CD4-positive, alpha-beta memory T cell (primary cell): ENCODE results near the gene SLC25A42. TPM values are rescaled to one million over a fixed set of nuclear protein-coding genes. Genes with fewer than 3 reads are reported as not detected.

Experiments
- CTCF ChIA-PET: fragments of 350-600 bp; sonication (Branson Sonifier 250); formaldehyde crosslinking; loops from one replicate; lab custom pipeline; 2021; ENCODE audit warnings: inconsistent platforms; ENCODE audit not compliant: partially characterized antibody; lab: Charles Lee
- POLR2A ChIA-PET: fragments of 350-600 bp; sonication (Branson Sonifier 250); formaldehyde crosslinking; loops from one replicate; lab custom pipeline; 2021; ENCODE audit not compliant: partially characterized antibody; lab: Charles Lee
- DNase-seq, 5 donors: peaks; one replicate each; pipeline versions ENCODE4 v3.0.0 to v3.0.0-alpha.2; 2020 to 2022; ENCODE audit warnings: mixed read lengths in 1 of 5
- H3K27ac ChIP-seq: one replicate; pipeline ENCODE4 v1.7.0; 2013; ENCODE audit warnings: low read depth, low read length
- H3K27me3 ChIP-seq: 2 replicates; pipeline ENCODE4 v1.7.0; 2013; ENCODE audit warnings: mild to moderate bottlenecking, low read length, moderate library complexity; ENCODE audit not compliant: insufficient read depth
- H3K36me3 ChIP-seq: 2 replicates; pipeline ENCODE4 v1.7.0; 2013; ENCODE audit warnings: mild to moderate bottlenecking, low read length, moderate library complexity; ENCODE audit not compliant: insufficient read depth
- H3K4me1 ChIP-seq: 2 replicates; pipeline ENCODE4 v1.7.0; 2013; ENCODE audit warnings: mild to moderate bottlenecking, low read length, moderate library complexity; ENCODE audit not compliant: insufficient read depth
- H3K4me3 ChIP-seq, 2 donors: one replicate each; pipeline ENCODE4 v1.7.0; 2013; ENCODE audit warnings: low read length in 2 of 2, mild to moderate bottlenecking in 1 of 2
- H3K9me3 ChIP-seq, 2 donors: one replicate each; pipeline ENCODE4 v1.7.0; 2013; ENCODE audit warnings: low read length in 2 of 2, control low read depth in 1 of 2; ENCODE audit not compliant: control insufficient read depth in 1 of 2
- H3K27ac Mint-ChIP-seq, 7 donors: one replicate each; pipeline ENCODE4 v1.8.0; 2020 to 2021; ENCODE audit warnings: mixed read lengths in 7 of 7, mild to moderate bottlenecking in 6 of 7, inconsistent platforms in 3 of 7, moderate library complexity in 3 of 7
- H3K27me3 Mint-ChIP-seq, 2 donors: one replicate each; pipeline ENCODE4 v1.8.0; 2020 to 2021; ENCODE audit warnings: mixed read lengths in 2 of 2
- H3K36me3 Mint-ChIP-seq, 2 donors: one replicate each; pipeline ENCODE4 v1.8.0; 2020 to 2021; ENCODE audit warnings: mixed read lengths in 2 of 2, inconsistent platforms in 1 of 2, mild to moderate bottlenecking in 1 of 2
- H3K4me1 Mint-ChIP-seq, 4 donors: one replicate each; pipeline ENCODE4 v1.8.0; 2020 to 2021; ENCODE audit warnings: mixed read lengths in 4 of 4, mild to moderate bottlenecking in 1 of 4
- H3K4me3 Mint-ChIP-seq, 8 donors: one replicate each; pipeline ENCODE4 v1.8.0; 2020 to 2021; ENCODE audit warnings: mixed read lengths in 8 of 8, mild to moderate bottlenecking in 7 of 8, moderate library complexity in 6 of 8, inconsistent platforms in 3 of 8
- H3K9me3 Mint-ChIP-seq, 8 donors: one replicate each; pipeline ENCODE4 v1.8.0; 2020 to 2021; ENCODE audit warnings: mixed read lengths in 8 of 8, mild to moderate bottlenecking in 5 of 8, inconsistent platforms in 3 of 8, moderate library complexity in 1 of 8
- intact Hi-C: fragments of 100-400 bp; cut with micrococcal nuclease; formaldehyde crosslinking; loops from one replicate; pipeline ENCODE4 v1.15.1; 2023
- polyA plus RNA-seq, 2 donors: library from polyadenylated mRNA; unstranded; fragments of 300-500 nt; fragmentation: Illumina TruSeq; gene quantifications; one replicate each; pipeline ENCODE4 v1.2.3, GENCODE V29; 2021
- total RNA-seq, 2 experiments: library from RNA; stranded (reverse); gene quantifications; one replicate each; pipeline ENCODE4 v1.2.3, GENCODE V29; 2021

Gene SLC25A42
- total and polyA plus RNA-seq, 4 experiments from 2014 or later, result 11.3 to 31.6 (median 21.0) TPM

DNA sequence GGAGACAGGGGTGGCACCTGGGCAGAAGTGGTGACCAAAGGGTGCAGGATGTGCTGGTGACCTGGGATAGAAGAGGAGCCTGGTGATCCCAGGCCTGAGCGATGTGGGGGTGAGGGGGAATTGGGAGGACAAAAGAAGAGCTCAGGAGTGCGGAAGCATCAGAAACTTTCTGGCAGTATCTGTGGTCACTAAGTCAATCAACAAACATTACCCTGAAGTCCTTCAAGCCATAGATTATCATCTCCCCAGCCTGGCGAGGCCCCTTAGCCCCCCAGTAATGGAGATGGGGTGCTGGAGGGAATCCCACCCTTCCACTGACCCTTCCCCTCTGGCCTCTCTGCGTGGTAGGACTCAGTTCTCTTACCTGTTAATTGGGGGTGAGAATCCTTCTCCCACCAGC is 95.7 kb downstream of the SLC25A42 start:
- peaks cover 0 to 2% (median under 1%) of the 10 kb centered on the region in 4 donors for H3K4me1 Mint-ChIP-seq
- intact Hi-C loops, result no loop called here

DNA sequence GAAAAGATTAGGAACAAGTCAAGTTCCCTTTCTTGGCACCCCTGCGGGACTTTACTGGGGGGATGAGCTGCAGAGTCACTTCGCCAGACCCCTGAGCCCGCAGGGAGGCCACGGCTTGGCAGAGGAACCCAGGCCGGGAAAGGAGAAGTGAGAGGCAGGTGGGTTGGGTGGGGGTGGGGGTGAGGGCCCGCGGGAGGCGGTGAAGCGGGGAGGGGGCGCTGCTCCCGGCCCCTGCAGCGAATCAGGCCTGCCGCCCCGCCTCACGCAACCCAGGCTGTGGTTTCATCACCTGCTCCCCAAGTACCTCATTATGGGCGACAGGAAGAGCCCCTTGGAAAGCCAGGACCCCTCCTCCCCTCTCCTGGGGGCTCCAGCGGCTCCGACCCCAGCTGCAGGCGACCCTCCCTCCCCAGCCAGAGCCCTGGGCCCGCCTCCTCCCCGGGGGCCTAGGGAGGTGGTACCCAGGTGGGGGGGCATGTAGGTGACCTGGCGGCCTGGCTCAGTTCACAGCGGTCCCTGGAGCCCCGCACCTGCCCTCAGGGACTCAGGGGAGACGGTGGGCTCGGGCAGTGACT is 96.8 kb downstream of the SLC25A42 start:
- Mint-ChIP-seq H3K9me3 (no peaks in the 10 kb centered on the region), H3K4me3 (no peak overlapping the region), H3K27me3 (no peaks in the 10 kb centered on the region), H3K36me3 (peaks cover 11 to 14% of the 10 kb centered on the region in 2 donors), H3K4me1 (peaks cover 0 to 2% (median under 1%) of the 10 kb centered on the region in 4 donors), H3K27ac (no peak overlapping the region)
- no peaks in the 10 kb centered on the region for H3K9me3 ChIP-seq
- CTCF ChIA-PET, result interaction anchor here (2.2 kb wide), 1 partner anchor 14 kb away, joined by 8 read pairs; no protein-coding TSS in a partner anchor
- no peaks in the 10 kb centered on the region for H3K27me3 ChIP-seq
- H3K27ac ChIP-seq, result no peak overlapping the region
- DNase-seq, result no peak
- POLR2A ChIA-PET, result no interaction called here
- no peaks in the 10 kb centered on the region for H3K36me3 ChIP-seq
- intact Hi-C loops, result no loop called here
- H3K4me1 ChIP-seq, result no peaks in the 10 kb centered on the region
- H3K4me3 ChIP-seq, result no peak overlapping the region

More for the DNA sequence above, 95.7 kb downstream of the SLC25A42 start:
- Mint-ChIP-seq H3K9me3 (no peaks in the 10 kb centered on the region), H3K27ac (no peak overlapping the region), H3K27me3 (no peaks in the 10 kb centered on the region), H3K4me3 (no peak overlapping the region), H3K36me3 (peaks cover 11 to 22% of the 10 kb centered on the region in 2 donors)
- POLR2A ChIA-PET, result no interaction called here
- Histone ChIP-seq H3K4me3 (no peak overlapping the region), H3K36me3 (no peaks in the 10 kb centered on the region), H3K27ac (no peak overlapping the region), H3K4me1 (no peaks in the 10 kb centered on the region), H3K9me3 (no peaks in the 10 kb centered on the region), H3K27me3 (no peaks in the 10 kb centered on the region)
- CTCF ChIA-PET, result no interaction called here
- no peak for DNase-seq

DNA sequence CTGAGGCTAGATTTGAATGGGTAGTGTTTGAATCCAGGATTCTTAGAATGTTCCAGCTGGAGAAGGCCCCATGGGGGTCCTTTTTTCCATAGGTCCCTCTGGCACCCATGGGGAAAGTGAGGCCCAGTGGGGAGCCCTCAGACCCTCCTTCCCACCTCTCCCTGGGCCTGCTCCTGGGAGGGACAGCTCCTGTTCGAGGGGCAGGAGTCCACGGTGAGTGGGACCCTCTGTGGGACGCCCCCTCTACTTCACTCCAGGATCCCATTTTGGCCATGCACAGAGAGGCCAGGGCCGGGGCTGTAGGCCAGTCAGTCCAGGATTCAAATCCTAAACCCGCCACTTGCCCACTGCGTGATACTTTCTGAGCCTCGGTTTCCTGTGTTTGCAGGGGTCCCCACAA is 98.7 kb downstream of the SLC25A42 start:
- ChIA-PET POLR2A (no interaction called here), CTCF (interaction anchor here (1.2 to 2.2 kb wide), 2 partner anchors 12 to 108 kb away, joined by 3 to 8 read pairs; no protein-coding TSS in a partner anchor)
- no peaks in the 10 kb centered on the region for H3K36me3 ChIP-seq
- no peak overlapping the region for H3K27ac Mint-ChIP-seq
- peaks cover 0 to 2% (median under 1%) of the 10 kb centered on the region in 4 donors for H3K4me1 Mint-ChIP-seq
- no peaks in the 10 kb centered on the region for H3K27me3 Mint-ChIP-seq
- no peak overlapping the region for H3K27ac ChIP-seq
- peaks cover 0 to 4% of the 10 kb centered on the region in 2 donors for H3K36me3 Mint-ChIP-seq
- no peak overlapping the region for H3K4me3 Mint-ChIP-seq
- H3K9me3 Mint-ChIP-seq, result no peaks in the 10 kb centered on the region
- no peaks in the 10 kb centered on the region for H3K27me3 ChIP-seq
- intact Hi-C loops, result no loop called here
- no peaks in the 10 kb centered on the region for H3K4me1 ChIP-seq
- no peak for DNase-seq
- no peak overlapping the region for H3K4me3 ChIP-seq
- H3K9me3 ChIP-seq, result no peaks in the 10 kb centered on the region

Other genes with a start within 250 kb of the SLC25A42 start
- gene UPF1, start 232.0 kb upstream of the SLC25A42 start, total RNA-seq, result 100 to 1,000 TPM; 127 to 130 TPM
- 10 to 100 TPM in 1 of 2 donors, 1 to 10 TPM in 1; 2.6 to 21.9 TPM for gene UPF1, start 232.0 kb upstream of the SLC25A42 start, polyA plus RNA-seq
- gene CERS1, start 167.8 kb upstream of the SLC25A42 start, total RNA-seq, result not detected
- not detected for gene CERS1, start 167.8 kb upstream of the SLC25A42 start, polyA plus RNA-seq
- 100 to 1,000 TPM; 165 to 170 TPM for gene COPE, start 144.6 kb upstream of the SLC25A42 start, total RNA-seq
- 100 to 1,000 TPM; 273 to 276 TPM for gene COPE, start 144.6 kb upstream of the SLC25A42 start, polyA plus RNA-seq
- 10 to 100 TPM; 40.9 to 43.6 TPM for gene DDX49, start 144.3 kb upstream of the SLC25A42 start, total RNA-seq
- gene DDX49, start 144.3 kb upstream of the SLC25A42 start, polyA plus RNA-seq, result 10 to 100 TPM; 20.7 to 32.1 TPM
- gene HOMER3, start 122.8 kb upstream of the SLC25A42 start, total RNA-seq, result 1 to 10 TPM; 2.1 to 2.4 TPM
- gene HOMER3, start 122.8 kb upstream of the SLC25A42 start, polyA plus RNA-seq, result 1 to 10 TPM; 2.6 to 2.7 TPM
- 100 to 1,000 TPM; 111 to 113 TPM for gene SUGP2, start 30.5 kb upstream of the SLC25A42 start, total RNA-seq
- 1 to 10 TPM; 3.9 to 8.2 TPM for gene SUGP2, start 30.5 kb upstream of the SLC25A42 start, polyA plus RNA-seq
- 10 to 100 TPM; 11.8 to 12.8 TPM for gene ARMC6, start 30.4 kb upstream of the SLC25A42 start, total RNA-seq
- 10 to 100 TPM; 23.6 to 25.8 TPM for gene ARMC6, start 30.4 kb upstream of the SLC25A42 start, polyA plus RNA-seq
- 10 to 100 TPM; 22.5 to 25.1 TPM for gene TMEM161A, start 74.5 kb downstream of the SLC25A42 start, total RNA-seq
- 10 to 100 TPM; 17.0 to 31.2 TPM for gene TMEM161A, start 74.5 kb downstream of the SLC25A42 start, polyA plus RNA-seq
- gene MEF2B, start 106.3 kb downstream of the SLC25A42 start, total RNA-seq, result 1 to 10 TPM; 3.1 to 5.2 TPM
- under 1 TPM in 1 of 2 donors, not detected in 1; 0.71 TPM for gene MEF2B, start 106.3 kb downstream of the SLC25A42 start, polyA plus RNA-seq
- 10 to 100 TPM; 36.0 to 41.2 TPM for gene BORCS8, start 128.2 kb downstream of the SLC25A42 start, total RNA-seq
- 10 to 100 TPM; 24.4 to 29.2 TPM for gene BORCS8, start 128.2 kb downstream of the SLC25A42 start, polyA plus RNA-seq
- 10 to 100 TPM; 69.5 to 77.2 TPM for gene RFXANK, start 128.3 kb downstream of the SLC25A42 start, total RNA-seq
- gene RFXANK, start 128.3 kb downstream of the SLC25A42 start, polyA plus RNA-seq, result 10 to 100 TPM; 67.6 to 81.4 TPM
- 10 to 100 TPM; 25.1 to 28.6 TPM for gene NR2C2AP, start 139.4 kb downstream of the SLC25A42 start, total RNA-seq
- 10 to 100 TPM; 32.0 to 33.2 TPM for gene NR2C2AP, start 139.4 kb downstream of the SLC25A42 start, polyA plus RNA-seq
- not detected for gene NCAN, start 148.0 kb downstream of the SLC25A42 start, total RNA-seq
- gene NCAN, start 148.0 kb downstream of the SLC25A42 start, polyA plus RNA-seq, result not detected
- not detected for gene TM6SF2, start 209.3 kb downstream of the SLC25A42 start, total RNA-seq
- not detected for gene TM6SF2, start 209.3 kb downstream of the SLC25A42 start, polyA plus RNA-seq